ENCODE measurements around the gene MMRN1.

The MMRN1 gene

DNA sequence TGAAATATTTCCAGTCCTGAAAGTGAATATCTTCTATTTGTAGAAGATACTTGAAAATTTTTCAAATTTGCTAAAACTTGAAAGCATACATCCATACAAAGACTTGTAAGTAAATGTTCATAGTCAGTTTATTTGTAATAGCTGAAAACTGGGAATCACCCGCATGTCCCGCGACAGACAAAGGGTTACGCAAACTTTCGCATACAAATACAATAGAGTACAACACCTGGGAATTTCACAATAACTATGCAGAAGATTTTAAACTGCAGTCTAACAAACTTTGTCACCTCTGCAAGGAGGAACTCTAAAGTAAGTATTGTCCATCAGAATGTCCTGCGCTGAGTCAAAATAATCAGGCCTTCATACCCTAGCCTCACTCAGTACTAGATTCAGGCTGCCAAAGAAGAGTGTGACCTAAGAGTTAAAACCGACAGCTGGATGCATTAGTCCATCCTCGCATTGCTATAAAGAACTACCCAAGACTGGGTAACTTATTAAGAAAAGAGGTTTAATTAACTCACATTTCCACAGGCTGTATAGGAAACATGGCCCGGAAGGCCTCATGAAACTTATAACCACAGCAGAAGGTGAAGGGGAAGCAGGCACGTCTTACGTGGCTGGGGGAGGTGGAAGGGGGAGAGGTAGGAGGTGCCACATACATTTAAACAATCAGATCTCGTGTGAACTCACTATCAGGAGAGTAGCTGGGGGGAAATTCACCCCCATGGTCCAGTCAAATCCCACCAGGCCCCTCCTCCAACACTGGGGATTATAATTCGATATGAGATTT is 60.4 kb downstream of the MMRN1 start:
- no peak for TF ChIP-seq CTCF (IDR thresholded peaks at IDR 0.05; ENCODE audit: insufficient read depth, missing control alignments)
- DNase-seq (ENCODE audit: insufficient read length, low spot score) (no peak), FAIRE-seq (no peak)

DNA sequence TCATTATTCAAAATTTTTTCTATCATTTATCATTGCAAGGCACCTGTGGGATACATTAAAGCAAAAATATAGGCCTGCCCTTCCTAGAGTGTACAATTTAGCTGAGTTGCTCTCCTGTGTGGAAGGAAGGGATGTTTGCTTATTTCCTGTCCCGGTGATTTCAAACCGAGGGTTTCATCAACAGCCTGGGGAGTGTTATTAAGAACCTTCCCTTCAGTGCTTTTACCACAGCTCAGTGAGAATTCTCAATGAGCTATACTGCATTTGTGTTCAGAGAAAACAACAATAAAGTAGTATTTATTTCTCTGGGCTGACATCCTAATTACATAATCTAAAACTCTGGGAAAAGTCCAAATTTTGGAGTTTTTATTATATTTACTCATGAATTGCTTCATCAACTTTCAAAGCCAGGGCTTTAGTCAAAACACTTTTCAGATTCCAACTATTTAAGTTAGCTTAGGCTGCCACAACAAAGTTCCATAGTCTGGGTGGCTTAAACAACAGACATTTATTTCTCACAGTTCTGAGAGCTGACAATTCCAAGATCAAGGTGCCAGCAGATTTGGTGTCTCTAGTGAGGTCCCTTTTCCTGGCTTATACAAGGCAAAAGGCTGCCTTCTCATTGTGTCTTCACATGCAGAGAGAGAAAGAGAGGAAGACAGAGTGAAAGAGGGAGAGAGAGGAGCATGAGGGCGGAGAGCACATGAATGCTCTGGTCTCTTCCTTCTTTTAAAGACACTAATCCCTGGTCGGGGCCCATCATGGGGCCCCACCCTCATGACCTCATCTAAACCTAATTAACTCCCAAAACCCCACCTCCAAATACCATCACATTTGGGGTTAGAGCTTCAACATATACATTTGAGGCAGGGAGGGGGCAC is 62.6 kb downstream of the MMRN1 start:
- DNase-seq (ENCODE audit: insufficient read length, low spot score), result no peak
- FAIRE-seq, result no peak
- no peak for TF ChIP-seq CTCF (IDR thresholded peaks at IDR 0.05; ENCODE audit: insufficient read depth, missing control alignments)

- FAIRE-seq (no peak), DNase-seq (ENCODE audit: insufficient read length, low spot score) (no peak)
- TF ChIP-seq CTCF (IDR thresholded peaks at IDR 0.05; ENCODE audit: insufficient read depth, missing control alignments), result no peak
These were observed 87.2 kb downstream of the MMRN1 start for GRCh38 chr4:89981789-89982334.

DNA sequence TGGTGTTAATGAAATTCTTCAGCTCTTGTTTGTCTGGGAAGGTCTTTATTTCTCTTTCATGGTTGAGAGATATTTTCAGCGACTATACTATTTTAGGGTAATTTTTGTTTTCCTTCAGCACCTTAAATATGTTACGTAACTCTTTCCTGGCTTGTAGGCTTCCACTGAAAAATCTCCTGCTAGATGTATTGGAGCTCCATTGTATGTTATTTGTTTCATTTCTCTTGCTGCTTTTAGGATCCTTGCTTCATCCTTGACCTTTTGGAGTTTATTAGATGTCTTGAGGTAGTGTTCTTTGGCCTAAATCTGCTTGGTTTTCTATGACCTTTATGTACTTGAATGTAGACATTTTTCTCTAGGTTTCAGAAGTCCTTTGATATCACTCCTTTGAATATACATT is 93.6 kb downstream of the MMRN1 start:
- DNase-seq (ENCODE audit: insufficient read length, low spot score), result no peak
- TF ChIP-seq CTCF (IDR thresholded peaks at IDR 0.05; ENCODE audit: insufficient read depth, missing control alignments), result no peak
- no peak for FAIRE-seq

GRCh38 chr4:89992744-89993143 is 98.1 kb downstream of the MMRN1 start:
- DNase-seq (ENCODE audit: insufficient read length, low spot score) (no peak), FAIRE-seq (no peak)
- no peak for TF ChIP-seq CTCF (IDR thresholded peaks at IDR 0.05; ENCODE audit: insufficient read depth, missing control alignments)

- FAIRE-seq (no peak), DNase-seq (ENCODE audit: insufficient read length, low spot score) (no peak)
- no peak for TF ChIP-seq CTCF (IDR thresholded peaks at IDR 0.05; ENCODE audit: insufficient read depth, missing control alignments)
These were observed 99.7 kb downstream of the MMRN1 start for GRCh38 chr4:89994176-89994873.
